NT2/D1 (cell line): ENCODE data around the gene TRABD.
A peak's percentile ranks its signal among the peaks of the same experiment; 100 is the strongest.

ENCODE experiments used
- DNase-seq: peaks from one replicate; pipeline ENCODE4 v3.0.0-alpha.2; 2011; ENCODE audit warnings: low read depth, low spot score
- H3K27me3 ChIP-seq: 2 replicates; pipeline ENCODE4 v1.6.0; 2011; ENCODE audit warnings: mild to moderate bottlenecking; ENCODE audit not compliant: insufficient read length, insufficient read depth
- H3K36me3 ChIP-seq: 2 replicates; pipeline ENCODE4 v1.6.1; 2011; ENCODE audit warnings: mild to moderate bottlenecking, low read length, mixed read lengths; ENCODE audit not compliant: insufficient read depth, insufficient read length
- H3K4me1 ChIP-seq: 2 replicates; pipeline ENCODE4 v1.5.1; 2011; ENCODE audit not compliant: insufficient read depth, insufficient read length
- H3K4me3 ChIP-seq: 2 replicates; pipeline ENCODE4 v1.5.1; 2011; ENCODE audit warnings: low read depth; ENCODE audit not compliant: insufficient read length
- H3K9ac ChIP-seq: 2 replicates; pipeline ENCODE4 v1.6.0; 2011; ENCODE audit warnings: low read depth; ENCODE audit not compliant: insufficient read length
- H3K9me3 ChIP-seq: 2 replicates; pipeline ENCODE4 v1.5.1; 2011; ENCODE audit warnings: mild to moderate bottlenecking, low read length; ENCODE audit not compliant: insufficient read depth
- SUZ12 ChIP-seq: IDR thresholded peaks from 2 replicates; pipeline ENCODE4 v1.6.1; 2011; ENCODE audit not compliant: insufficient read length, insufficient read depth; ENCODE audit errors: extremely low read depth
- YY1 ChIP-seq: IDR thresholded peaks from 2 replicates; pipeline ENCODE4 v1.6.1; 2011; ENCODE audit not compliant: insufficient read length, insufficient read depth
- ZNF274 ChIP-seq: IDR thresholded peaks from 2 replicates; pipeline ENCODE4 v1.6.1; 2011; ENCODE audit warnings: mild to moderate bottlenecking, low read depth, low read length

TRABD gene

DNA sequence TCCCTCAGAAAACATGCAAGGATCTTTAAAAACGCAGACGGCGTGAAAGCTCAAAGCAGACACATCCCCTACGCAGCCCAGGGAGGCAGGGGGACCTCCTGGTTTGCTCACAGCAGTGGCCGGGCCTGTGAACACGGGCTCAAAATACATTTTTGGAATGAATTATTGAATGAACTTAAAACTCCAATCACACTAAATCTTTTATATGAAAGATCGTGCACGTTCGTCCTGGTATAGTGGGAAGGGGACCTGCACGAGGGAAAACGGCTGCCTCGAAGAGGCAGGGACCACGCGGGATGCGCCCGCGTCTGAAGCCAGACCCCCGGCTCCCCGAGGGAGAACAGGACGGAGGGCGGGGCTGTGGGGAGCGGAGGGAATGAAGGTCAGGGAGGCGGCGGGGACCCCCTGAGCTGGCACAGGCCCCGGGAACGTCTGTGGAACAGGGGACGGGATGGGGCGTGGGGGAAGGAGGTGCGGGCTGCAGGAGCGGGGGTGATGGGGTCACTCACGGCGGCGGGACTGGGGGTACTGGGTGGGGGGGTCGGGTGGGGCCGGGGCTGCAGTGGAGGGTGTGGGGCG, 16.4 kb upstream of the TRABD start:
- no peak overlapping the region for H3K9ac ChIP-seq

DNA sequence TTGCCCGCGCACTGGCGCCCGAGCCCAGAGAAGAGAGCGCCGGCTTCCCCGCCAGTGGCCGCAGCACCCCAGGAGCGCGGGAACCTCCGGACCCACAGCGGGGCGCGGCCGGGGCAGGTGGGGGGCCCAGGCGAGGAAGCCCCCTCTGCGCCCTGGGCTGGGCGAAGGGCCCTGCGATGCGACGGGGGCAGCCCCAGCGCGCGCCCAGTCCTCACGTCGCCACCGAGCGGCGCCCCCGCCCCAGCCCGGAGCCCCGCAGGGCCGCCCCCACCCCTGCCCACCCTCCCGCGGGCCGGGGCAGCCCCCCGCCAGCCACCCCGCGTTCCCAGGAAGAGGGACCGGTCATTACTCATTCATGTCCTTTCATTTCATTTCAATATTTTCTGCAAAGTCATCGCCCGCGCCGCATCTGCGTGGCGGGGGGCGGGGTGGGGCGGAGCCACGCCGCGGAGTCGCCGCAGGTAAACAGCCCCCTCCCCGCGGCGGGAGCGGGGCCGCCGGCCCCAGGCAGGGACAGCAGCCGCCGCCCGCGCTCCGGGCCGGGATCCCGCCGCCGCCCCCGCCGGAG, 15.9 kb upstream of the TRABD start:
- Histone ChIP-seq H3K9ac (peak overlapping the region; percentile 42), H3K27me3 (peaks cover 27% of the 10 kb centered on the region), H3K9me3 (no peaks in the 10 kb centered on the region), H3K4me1 (peaks cover 4% of the 10 kb centered on the region), H3K4me3 (peak overlapping the region; percentile 36), H3K36me3 (no peaks in the 10 kb centered on the region)
- TF ChIP-seq SUZ12, result no peak
- TF ChIP-seq ZNF274, result no peak
- TF ChIP-seq YY1, result no peak
- DNase-seq, result no peak

More for the DNA sequence above, 16.4 kb upstream of the TRABD start:
- Histone ChIP-seq H3K4me1 (peaks cover 4% of the 10 kb centered on the region), H3K9me3 (no peaks in the 10 kb centered on the region), H3K4me3 (peak overlapping the region; percentile 36), H3K36me3 (no peaks in the 10 kb centered on the region), H3K27me3 (peaks cover 27% of the 10 kb centered on the region)
- no peak for DNase-seq
- TF ChIP-seq ZNF274 (no peak), YY1 (no peak), SUZ12 (no peak)

DNA sequence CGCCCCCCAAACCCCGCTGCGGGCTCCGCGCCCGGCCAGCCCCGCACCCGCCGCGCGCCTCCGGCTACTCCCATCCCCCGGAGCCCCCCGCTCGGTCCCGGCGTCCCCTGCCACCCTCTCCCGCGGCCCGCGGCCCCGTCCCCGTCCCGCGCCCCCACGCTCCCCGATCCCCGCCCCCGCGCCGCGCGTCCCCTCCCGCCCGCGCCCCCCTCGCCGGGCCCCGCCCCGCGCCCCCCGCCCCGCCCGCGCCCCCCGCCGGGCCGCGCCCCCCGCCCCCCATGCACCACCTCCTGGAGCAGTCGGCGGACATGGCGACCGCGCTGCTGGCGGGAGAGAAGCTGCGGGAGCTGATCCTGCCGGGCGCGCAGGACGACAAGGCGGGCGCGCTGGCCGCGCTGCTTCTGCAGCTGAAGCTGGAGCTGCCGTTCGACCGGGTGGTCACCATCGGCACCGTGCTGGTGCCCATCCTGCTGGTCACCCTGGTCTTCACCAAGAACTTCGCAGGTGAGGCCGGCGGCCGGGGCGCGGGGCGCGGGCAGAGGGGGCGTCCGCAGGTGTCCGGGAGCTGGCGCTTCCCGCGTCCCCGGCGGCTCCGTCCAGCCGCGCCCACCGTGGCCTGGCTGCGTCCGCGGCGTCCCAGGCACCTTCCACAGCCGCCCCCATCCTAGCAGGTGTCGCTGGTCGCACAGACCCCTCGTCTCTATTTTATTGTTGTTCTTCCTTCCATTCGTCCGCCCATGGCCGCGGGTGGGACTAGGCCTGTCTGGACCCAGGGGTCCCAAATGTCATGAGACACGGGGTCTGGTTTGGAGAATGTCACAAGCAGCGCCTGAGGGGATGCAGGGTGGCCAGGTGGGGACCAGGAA, 15.0 kb upstream of the TRABD start, which contains the start of gene PANX2:
Gene PANX2, plus strand, starts transcription at position 279 of the 866 bp plus-strand sequence. Its CDS starts 0 bp downstream, at position 279.
- Histone ChIP-seq H3K9me3 (no peaks in the 10 kb centered on the region), H3K4me1 (peaks cover 4% of the 10 kb centered on the region), H3K9ac (peak within 1 kb of the TSS; percentile 61), H3K27me3 (peaks cover 27% of the 10 kb centered on the region), H3K36me3 (no peaks in the 10 kb centered on the region), H3K4me3 (peak within 1 kb of the TSS; percentile 62)
- no peak for TF ChIP-seq YY1
- TF ChIP-seq ZNF274, result no peak
- no peak for TF ChIP-seq SUZ12
- no peak for DNase-seq

DNA sequence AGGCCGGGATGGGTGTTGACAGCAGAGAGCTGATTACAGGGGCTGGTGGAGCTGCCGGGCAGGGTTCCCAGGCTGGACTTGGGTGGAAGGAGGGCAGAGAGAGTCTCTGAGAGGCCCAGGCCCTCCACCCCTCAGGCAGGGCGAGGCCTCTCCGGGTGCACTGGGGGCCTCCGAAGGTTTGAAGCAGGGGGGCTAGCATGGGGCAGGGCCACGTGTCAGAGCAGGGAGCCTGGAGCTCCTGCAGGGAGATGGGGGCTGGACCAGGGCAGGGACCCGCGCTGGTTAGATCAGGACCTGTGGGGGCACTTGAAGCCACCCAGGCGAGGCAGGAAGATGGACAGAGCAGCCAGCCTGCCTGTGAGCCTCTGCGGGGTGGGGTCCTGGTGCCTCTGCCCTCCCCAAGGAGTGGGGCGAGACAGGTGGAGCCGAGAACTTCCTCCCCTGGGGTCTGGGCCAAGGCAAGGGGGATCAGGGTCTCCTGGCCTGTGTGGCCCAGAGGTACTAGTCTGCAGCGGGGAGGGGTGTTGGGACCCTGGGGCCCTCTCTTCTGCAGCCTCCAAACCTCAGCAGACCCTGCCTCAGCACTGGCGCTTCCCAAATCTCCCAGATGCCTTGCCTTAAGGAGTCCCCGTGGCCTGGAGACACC, 14.3 kb upstream of the TRABD start:
- Histone ChIP-seq H3K9ac (no peak overlapping the region), H3K4me1 (peaks cover 5% of the 10 kb centered on the region), H3K36me3 (no peaks in the 10 kb centered on the region), H3K4me3 (no peak overlapping the region), H3K27me3 (peaks cover 27% of the 10 kb centered on the region), H3K9me3 (no peaks in the 10 kb centered on the region)
- no peak for DNase-seq
- no peak for TF ChIP-seq ZNF274
- no peak for TF ChIP-seq YY1
- TF ChIP-seq SUZ12, result no peak

DNA sequence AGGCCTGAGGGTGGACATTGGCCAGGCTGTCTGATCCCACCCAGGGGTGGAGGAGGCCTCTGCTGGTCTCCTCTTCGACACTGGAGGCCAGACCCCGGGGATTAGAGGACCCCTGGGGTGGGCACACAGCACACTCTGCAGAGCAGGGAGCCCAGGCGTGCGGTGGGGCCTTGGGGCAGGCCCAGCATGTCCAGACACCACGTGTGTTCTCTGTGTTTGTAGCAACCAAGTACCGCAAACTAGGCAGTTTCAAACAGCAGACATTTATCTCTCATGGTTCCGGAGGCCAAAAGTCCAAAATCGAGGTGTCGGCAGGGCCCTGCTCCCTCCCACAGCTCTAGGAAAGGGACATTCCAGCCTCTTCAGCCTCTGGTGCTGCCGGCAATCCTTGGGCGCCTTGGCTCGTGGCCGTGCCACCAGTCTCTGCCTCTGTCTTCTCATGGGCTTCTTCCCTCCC, 13.7 kb upstream of the TRABD start:
- Histone ChIP-seq H3K27me3 (peaks cover 27% of the 10 kb centered on the region), H3K4me1 (peaks cover 6% of the 10 kb centered on the region), H3K4me3 (no peak overlapping the region), H3K36me3 (no peaks in the 10 kb centered on the region), H3K9me3 (no peaks in the 10 kb centered on the region), H3K9ac (no peak overlapping the region)
- TF ChIP-seq SUZ12, result no peak
- TF ChIP-seq YY1, result no peak
- no peak for TF ChIP-seq ZNF274
- no peak for DNase-seq

DNA sequence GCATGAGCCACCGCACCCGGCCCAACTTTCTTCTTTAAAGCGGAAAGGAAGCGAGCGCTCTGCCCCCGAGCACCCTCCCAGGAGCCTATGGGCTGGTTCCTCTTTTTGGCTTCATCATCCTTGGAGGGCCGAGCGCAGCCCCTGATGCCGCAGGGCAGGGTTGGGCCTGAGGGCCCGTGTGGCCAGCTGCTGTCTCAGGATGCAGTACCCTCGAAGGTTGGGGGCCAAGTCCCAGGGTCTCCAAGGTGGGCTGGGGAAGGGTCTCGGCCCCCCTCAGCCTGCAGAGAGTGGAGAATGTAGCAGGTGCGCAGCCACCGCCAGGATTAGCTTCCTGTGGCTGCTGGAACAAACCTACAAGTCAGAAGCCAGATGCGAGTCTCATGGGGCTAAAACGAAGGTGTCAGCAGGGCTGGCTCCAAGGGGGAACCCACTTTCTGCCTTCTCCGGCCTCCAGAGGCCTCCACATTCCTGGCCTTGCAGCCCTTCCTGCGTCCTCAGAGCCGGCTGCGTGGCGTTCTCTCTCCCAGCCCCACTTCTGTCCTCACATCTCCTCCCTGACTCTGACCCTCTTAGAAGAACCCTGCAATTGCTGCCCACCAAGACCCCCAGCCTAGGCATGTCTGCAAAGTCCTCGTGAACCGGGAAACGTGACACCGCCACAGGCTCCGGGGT, 12.3 kb upstream of the TRABD start:
- Histone ChIP-seq H3K9ac (no peak overlapping the region), H3K9me3 (no peaks in the 10 kb centered on the region), H3K4me1 (peaks cover 7% of the 10 kb centered on the region), H3K36me3 (no peaks in the 10 kb centered on the region), H3K27me3 (peaks cover 24% of the 10 kb centered on the region), H3K4me3 (no peak overlapping the region)
- no peak for DNase-seq
- TF ChIP-seq ZNF274 (no peak), YY1 (no peak), SUZ12 (no peak)

DNA sequence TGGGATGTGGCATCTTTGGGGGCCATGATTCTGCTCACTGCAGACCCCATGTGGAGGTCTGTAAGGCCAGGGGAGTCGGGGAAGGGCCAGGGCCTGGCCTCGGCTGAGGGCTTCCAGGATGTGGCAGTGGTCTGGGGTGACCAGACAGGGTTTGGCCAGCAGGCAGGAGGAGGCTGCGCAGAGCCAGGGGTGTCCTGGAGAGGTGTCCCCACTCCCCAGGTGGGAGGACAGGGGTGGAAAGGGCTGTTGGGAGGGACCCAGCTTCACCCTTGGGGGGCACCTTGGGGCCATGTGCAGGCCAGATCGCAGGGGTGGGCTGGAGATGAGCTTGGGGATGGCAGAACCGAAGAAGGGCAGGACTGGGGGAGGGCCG, 11.7 kb upstream of the TRABD start:
- Histone ChIP-seq H3K27me3 (peaks cover 21% of the 10 kb centered on the region), H3K4me1 (peaks cover 9% of the 10 kb centered on the region), H3K36me3 (no peaks in the 10 kb centered on the region), H3K9me3 (no peaks in the 10 kb centered on the region), H3K4me3 (no peak overlapping the region), H3K9ac (no peak overlapping the region)
- no peak for DNase-seq
- TF ChIP-seq SUZ12, result no peak
- TF ChIP-seq YY1, result no peak
